HepG2 (cell line): ENCODE measurements around the gene LRIG1. TPM values are rescaled to one million over a fixed set of nuclear protein-coding genes. Genes with fewer than 3 reads are reported as not detected.

Experiments used
- CHD2 ChIP-seq: IDR thresholded peaks from 2 replicates; pipeline ENCODE4 v1.6.1; 2011; ENCODE audit warnings: low read depth, low read length, improper control_type of control experiment
- HOXA3 ChIP-seq: sonication (generic); formaldehyde crosslinking; IDR thresholded peaks from 2 replicates; pipeline ENCODE4 v1.5.0; 2020; ENCODE audit warnings: missing genetic modification reagents
- SRY ChIP-seq: sonication (generic); formaldehyde crosslinking; IDR thresholded peaks from 2 replicates; pipeline ENCODE4 v1.8.0; 2022; ENCODE audit warnings: mild to moderate bottlenecking, missing genetic modification reagents
- TARDBP ChIP-seq: sonication (generic); formaldehyde crosslinking; IDR thresholded peaks from 2 replicates; pipeline ENCODE4 v1.8.0; 2022; ENCODE audit warnings: mild to moderate bottlenecking, missing genetic modification reagents
- ZBTB38 ChIP-seq: sonication (generic); formaldehyde crosslinking; IDR thresholded peaks from 2 replicates; pipeline ENCODE4 v1.5.1; 2020; ENCODE audit warnings: mild to moderate bottlenecking, missing genetic modification reagents
- ZFP82 ChIP-seq: sonication (generic); formaldehyde crosslinking; IDR thresholded peaks from 2 replicates; pipeline ENCODE4 v1.5.1; 2020; ENCODE audit warnings: mild to moderate bottlenecking, missing genetic modification reagents, borderline replicate concordance
- ZNF850 ChIP-seq: sonication (generic); formaldehyde crosslinking; conservative IDR thresholded peaks from 2 replicates; pipeline ENCODE4 v1.9.0; 2021; ENCODE audit warnings: mild to moderate bottlenecking, missing genetic modification reagents
- polyA plus RNA-seq, 8 experiments: library from polyadenylated mRNA; depleted of rRNA in 3 of 8; stranded (reverse) in 7 of 8; unstranded in 1 of 8; fragments of >200 nt; fragmentation: Illumina TruSeq in 4 of 8; extraction: Trizol in 4 of 8; gene quantifications; 2 replicates each; pipeline versions ENCODE4 v1.2.1 to v1.2.3, GENCODE V29; 2011 to 2016; ENCODE audit warnings: low read depth in 4 of 8, missing spikeins in 1 of 8, mixed read lengths in 1 of 8; ENCODE audit not compliant: insufficient read depth in 1 of 8
- total RNA-seq, 5 experiments: library from RNA; depleted of rRNA; stranded (reverse); fragments of >200 nt; fragmentation: Illumina TruSeq; extraction: Trizol; gene quantifications; 2 replicates each; pipeline ENCODE4 v1.2.3, GENCODE V29; 2016; ENCODE audit warnings: low read depth in 1 of 5
- TF ChIP-seq, protein P1 (sequence below): sonication (generic); formaldehyde crosslinking; IDR thresholded peaks from 2 replicates; pipeline ENCODE4 v1.5.0; 2020; ENCODE audit warnings: missing genetic modification reagents, mild to moderate bottlenecking, borderline replicate concordance
- TF ChIP-seq, protein P2 (sequence below): sonication (generic); formaldehyde crosslinking; conservative IDR thresholded peaks from 2 replicates; pipeline ENCODE4 v1.8.1; 2023; ENCODE audit warnings: missing genetic modification reagents
- TF ChIP-seq, protein P3 (sequence below): sonication (generic); formaldehyde crosslinking; IDR thresholded peaks from 2 replicates; pipeline ENCODE4 v1.8.1; 2023; ENCODE audit warnings: missing genetic modification reagents, mild to moderate bottlenecking, borderline replicate concordance

The LRIG1 gene
- total and polyA plus RNA-seq, 2 of the 13 experiments (the other 11 are each of a cell fraction or from before 2014, with no cell fraction given): 17.8 to 24.8 TPM

DNA sequence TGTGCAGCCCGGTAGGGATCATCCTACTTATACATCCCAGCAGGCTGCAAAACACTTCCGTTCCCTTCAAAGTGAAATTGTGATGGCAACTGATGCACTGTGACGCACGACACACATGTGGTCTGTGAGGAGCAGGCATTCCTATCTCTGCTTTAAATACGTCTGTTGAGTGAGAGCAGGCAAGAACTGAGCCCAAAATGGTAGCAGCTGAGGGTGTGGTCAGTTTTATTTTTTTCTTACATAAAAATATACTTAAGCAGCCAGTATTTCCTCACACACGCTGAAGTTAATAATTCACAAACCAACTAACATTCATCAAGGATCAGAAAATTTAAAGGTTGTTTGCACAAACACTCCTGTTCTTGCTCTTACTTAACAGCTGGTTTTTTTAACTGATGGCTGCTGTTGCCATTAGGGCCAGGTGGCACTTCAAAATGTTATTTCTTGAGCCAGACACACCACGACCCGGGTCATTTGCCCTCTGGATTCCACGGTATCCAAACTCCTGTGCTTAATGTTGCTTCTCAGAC is 23.9 kb downstream of the LRIG1 start (continued):
- TF ChIP-seq, protein P1, sequence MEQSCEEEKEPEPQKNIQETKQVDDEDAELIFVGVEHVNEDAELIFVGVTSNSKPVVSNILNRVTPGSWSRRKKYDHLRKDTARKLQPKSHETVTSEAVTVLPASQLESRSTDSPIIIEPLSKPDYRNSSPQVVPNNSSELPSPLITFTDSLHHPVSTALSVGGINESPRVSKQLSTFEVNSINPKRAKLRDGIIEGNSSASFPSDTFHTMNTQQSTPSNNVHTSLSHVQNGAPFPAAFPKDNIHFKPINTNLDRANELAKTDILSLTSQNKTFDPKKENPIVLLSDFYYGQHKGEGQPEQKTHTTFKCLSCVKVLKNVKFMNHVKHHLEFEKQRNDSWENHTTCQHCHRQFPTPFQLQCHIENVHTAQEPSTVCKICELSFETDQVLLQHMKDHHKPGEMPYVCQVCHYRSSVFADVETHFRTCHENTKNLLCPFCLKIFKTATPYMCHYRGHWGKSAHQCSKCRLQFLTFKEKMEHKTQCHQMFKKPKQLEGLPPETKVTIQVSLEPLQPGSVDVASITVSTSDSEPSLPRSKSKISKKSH (CRISPR knock-in tag): no peak
- TF ChIP-seq TARDBP (CRISPR knock-in tag) (no peak), ZNF850 (no peak), CHD2 (no peak), ZBTB38 (peak; percentile 64; the same call in 1 of the 2 replicates), ZFP82 (CRISPR knock-in tag) (no peak), SRY (CRISPR knock-in tag) (no peak), HOXA3 (CRISPR knock-in tag) (peak; percentile 32; the same call in 1 of the 2 replicates)
- TF ChIP-seq, protein P2, sequence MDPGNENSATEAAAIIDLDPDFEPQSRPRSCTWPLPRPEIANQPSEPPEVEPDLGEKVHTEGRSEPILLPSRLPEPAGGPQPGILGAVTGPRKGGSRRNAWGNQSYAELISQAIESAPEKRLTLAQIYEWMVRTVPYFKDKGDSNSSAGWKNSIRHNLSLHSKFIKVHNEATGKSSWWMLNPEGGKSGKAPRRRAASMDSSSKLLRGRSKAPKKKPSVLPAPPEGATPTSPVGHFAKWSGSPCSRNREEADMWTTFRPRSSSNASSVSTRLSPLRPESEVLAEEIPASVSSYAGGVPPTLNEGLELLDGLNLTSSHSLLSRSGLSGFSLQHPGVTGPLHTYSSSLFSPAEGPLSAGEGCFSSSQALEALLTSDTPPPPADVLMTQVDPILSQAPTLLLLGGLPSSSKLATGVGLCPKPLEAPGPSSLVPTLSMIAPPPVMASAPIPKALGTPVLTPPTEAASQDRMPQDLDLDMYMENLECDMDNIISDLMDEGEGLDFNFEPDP (CRISPR knock-in tag): 0 out of 2 replicates have a peak, but pooled peaks have one; percentile 62
- TF ChIP-seq, protein P3, sequence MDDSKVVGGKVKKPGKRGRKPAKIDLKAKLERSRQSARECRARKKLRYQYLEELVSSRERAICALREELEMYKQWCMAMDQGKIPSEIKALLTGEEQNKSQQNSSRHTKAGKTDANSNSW (CRISPR knock-in tag): no peak
- TF ChIP-seq, all 625 proteins: peak for 28
